ENCODE results near the gene THNSL1. TPM values are rescaled to one million over a fixed set of nuclear protein-coding genes. Genes with fewer than 3 reads are reported as not detected.

Gene THNSL1
- total and polyA plus RNA-seq, 2 donors from 2014 or later: 5.4 to 7.9 TPM

DNA sequence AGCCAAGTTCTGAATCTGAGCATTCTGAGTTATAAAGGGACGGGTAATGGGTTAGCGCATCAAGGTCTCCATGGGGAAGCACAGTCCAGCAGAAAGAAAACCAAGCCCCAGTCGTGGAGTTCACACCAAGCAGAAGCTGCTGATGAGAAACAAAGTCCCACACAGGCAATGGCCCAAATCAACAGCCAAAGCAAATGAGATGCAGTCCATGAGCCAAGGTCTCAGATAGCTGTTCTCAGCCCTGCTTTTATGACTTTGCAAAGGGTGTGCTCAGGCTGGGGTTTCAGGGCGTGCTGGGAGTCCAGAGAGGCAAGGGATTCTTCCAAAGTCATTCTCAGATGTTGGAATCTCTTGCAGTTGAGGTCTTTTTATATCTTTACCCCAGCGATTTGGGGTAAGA lies 32.0 kb downstream of the THNSL1 start:
- no peak for FAIRE-seq
- intact Hi-C loops (cut with DNase I): no loop called here
- no peaks in the 10 kb centered on the region for H3K27me3 ChIP-seq (ENCODE audit: control insufficient read depth, insufficient read depth, low read length)
- no peak for DNase-seq
- no peaks in the 10 kb centered on the region for H3K36me3 ChIP-seq (ENCODE audit: control insufficient read depth in 2 of 3, insufficient read depth in 3 of 3, low read length in 3 of 3)
- H3K9me3 ChIP-seq (ENCODE audit: control insufficient read depth in 2 of 3, insufficient read depth in 1 of 3, low read length in 3 of 3): no peaks in the 10 kb centered on the region
- no peak overlapping the region for H3K4me3 ChIP-seq (ENCODE audit: low read length in 3 of 3)
- H3K27ac ChIP-seq (ENCODE audit: low read depth in 2 of 2, low read length in 2 of 2): no peak overlapping the region
- TF ChIP-seq, protein P1, sequence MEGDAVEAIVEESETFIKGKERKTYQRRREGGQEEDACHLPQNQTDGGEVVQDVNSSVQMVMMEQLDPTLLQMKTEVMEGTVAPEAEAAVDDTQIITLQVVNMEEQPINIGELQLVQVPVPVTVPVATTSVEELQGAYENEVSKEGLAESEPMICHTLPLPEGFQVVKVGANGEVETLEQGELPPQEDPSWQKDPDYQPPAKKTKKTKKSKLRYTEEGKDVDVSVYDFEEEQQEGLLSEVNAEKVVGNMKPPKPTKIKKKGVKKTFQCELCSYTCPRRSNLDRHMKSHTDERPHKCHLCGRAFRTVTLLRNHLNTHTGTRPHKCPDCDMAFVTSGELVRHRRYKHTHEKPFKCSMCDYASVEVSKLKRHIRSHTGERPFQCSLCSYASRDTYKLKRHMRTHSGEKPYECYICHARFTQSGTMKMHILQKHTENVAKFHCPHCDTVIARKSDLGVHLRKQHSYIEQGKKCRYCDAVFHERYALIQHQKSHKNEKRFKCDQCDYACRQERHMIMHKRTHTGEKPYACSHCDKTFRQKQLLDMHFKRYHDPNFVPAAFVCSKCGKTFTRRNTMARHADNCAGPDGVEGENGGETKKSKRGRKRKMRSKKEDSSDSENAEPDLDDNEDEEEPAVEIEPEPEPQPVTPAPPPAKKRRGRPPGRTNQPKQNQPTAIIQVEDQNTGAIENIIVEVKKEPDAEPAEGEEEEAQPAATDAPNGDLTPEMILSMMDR (IDR thresholded peaks at IDR 0.05; ENCODE audit: borderline replicate concordance, extremely low read depth, insufficient read depth): no peak
- H3K9ac ChIP-seq (ENCODE audit: low read length in 3 of 3): no peak overlapping the region
- no peaks in the 10 kb centered on the region for H3K4me1 ChIP-seq (ENCODE audit: control insufficient read depth in 2 of 3, insufficient read depth in 2 of 3, low read depth in 1 of 3, low read length in 3 of 3)

DNA sequence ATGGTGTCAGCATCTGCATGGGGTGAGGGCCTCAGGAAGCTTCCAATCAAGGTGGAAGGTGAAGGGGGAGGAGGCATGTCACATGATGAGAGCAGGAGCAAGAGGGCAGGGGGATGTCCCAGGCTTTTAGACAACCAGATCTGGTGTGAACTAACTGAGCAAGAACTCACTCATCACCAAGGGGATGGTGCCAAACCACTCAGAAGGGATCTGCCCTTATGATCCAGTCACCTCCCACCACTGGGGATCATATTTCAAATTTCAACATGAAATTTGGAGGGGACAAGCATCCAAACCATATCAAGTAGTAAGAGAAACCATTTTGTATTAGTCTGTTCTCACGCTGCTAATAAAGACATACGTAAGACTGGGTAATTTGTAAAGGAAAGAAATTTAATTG lies 33.6 kb downstream of the THNSL1 start:
- FAIRE-seq: no peak
- TF ChIP-seq, protein P1 (IDR thresholded peaks at IDR 0.05; ENCODE audit: borderline replicate concordance, extremely low read depth, insufficient read depth): no peak
- intact Hi-C loops (cut with DNase I): no loop called here
- Histone ChIP-seq H3K4me1 (ENCODE audit: control insufficient read depth in 2 of 3, insufficient read depth in 2 of 3, low read depth in 1 of 3, low read length in 3 of 3) (no peaks in the 10 kb centered on the region), H3K4me3 (ENCODE audit: low read length in 3 of 3) (no peak overlapping the region), H3K27me3 (ENCODE audit: control insufficient read depth, insufficient read depth, low read length) (no peaks in the 10 kb centered on the region), H3K36me3 (ENCODE audit: control insufficient read depth in 2 of 3, insufficient read depth in 3 of 3, low read length in 3 of 3) (no peaks in the 10 kb centered on the region), H3K9me3 (ENCODE audit: control insufficient read depth in 2 of 3, insufficient read depth in 1 of 3, low read length in 3 of 3) (no peaks in the 10 kb centered on the region), H3K27ac (ENCODE audit: low read depth in 2 of 2, low read length in 2 of 2) (no peak overlapping the region), H3K9ac (ENCODE audit: low read length in 3 of 3) (no peak overlapping the region)
- no peak for DNase-seq

DNA sequence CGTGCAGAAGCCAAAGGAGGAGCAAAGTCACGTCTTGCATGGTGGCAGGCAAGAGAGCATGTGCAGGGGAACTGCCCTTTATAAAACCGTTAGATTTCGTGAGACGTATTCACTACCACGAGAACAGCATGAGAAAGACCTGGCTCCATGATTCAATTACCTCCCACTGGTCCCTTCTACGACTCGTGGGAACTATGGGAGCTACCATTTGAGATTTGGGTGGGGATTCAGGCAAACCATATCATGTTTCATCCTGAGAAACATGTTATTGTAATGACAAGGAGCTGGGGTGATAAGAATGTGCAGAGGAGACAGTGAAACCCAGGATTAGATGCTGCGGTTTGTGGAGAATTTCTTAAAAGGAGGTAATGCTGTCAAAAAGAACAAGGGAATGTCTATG lies 34.0 kb downstream of the THNSL1 start:
- Histone ChIP-seq H3K36me3 (ENCODE audit: control insufficient read depth in 2 of 3, insufficient read depth in 3 of 3, low read length in 3 of 3) (no peaks in the 10 kb centered on the region), H3K27me3 (ENCODE audit: control insufficient read depth, insufficient read depth, low read length) (no peaks in the 10 kb centered on the region), H3K9me3 (ENCODE audit: control insufficient read depth in 2 of 3, insufficient read depth in 1 of 3, low read length in 3 of 3) (no peaks in the 10 kb centered on the region), H3K4me1 (ENCODE audit: control insufficient read depth in 2 of 3, insufficient read depth in 2 of 3, low read depth in 1 of 3, low read length in 3 of 3) (no peaks in the 10 kb centered on the region), H3K27ac (ENCODE audit: low read depth in 2 of 2, low read length in 2 of 2) (no peak overlapping the region), H3K9ac (ENCODE audit: low read length in 3 of 3) (no peak overlapping the region), H3K4me3 (ENCODE audit: low read length in 3 of 3) (no peak overlapping the region)
- TF ChIP-seq, protein P1 (IDR thresholded peaks at IDR 0.05; ENCODE audit: borderline replicate concordance, extremely low read depth, insufficient read depth): no peak
- no peak for DNase-seq
- intact Hi-C loops (cut with DNase I): no loop called here
- FAIRE-seq: no peak

DNA sequence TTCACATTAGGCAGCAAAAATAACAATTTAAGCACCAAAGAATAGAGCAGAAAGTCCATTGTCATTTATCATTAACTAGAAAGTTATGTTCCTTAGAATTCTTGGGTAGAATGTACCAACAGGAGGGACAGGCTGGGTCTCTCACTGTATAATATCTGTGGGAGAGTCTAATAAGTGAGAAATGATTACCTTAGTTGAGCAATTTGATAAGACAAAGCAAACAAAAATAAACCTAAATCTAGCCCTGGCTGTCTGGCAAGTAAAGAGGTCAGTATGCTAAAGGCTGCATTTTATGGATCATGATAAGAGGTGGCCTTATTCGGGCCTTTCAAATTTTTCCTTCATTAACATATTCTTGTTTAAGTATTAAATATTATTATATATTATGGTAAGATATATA lies 35.6 kb downstream of the THNSL1 start:
- FAIRE-seq (no peak), DNase-seq (no peak)
- Histone ChIP-seq H3K27ac (ENCODE audit: low read depth in 2 of 2, low read length in 2 of 2) (no peak overlapping the region), H3K9ac (ENCODE audit: low read length in 3 of 3) (no peak overlapping the region), H3K9me3 (ENCODE audit: control insufficient read depth in 2 of 3, insufficient read depth in 1 of 3, low read length in 3 of 3) (no peaks in the 10 kb centered on the region), H3K36me3 (ENCODE audit: control insufficient read depth in 2 of 3, insufficient read depth in 3 of 3, low read length in 3 of 3) (no peaks in the 10 kb centered on the region), H3K4me3 (ENCODE audit: low read length in 3 of 3) (no peak overlapping the region), H3K4me1 (ENCODE audit: control insufficient read depth in 2 of 3, insufficient read depth in 2 of 3, low read depth in 1 of 3, low read length in 3 of 3) (no peaks in the 10 kb centered on the region), H3K27me3 (ENCODE audit: control insufficient read depth, insufficient read depth, low read length) (no peaks in the 10 kb centered on the region)
- intact Hi-C loops (cut with DNase I): no loop called here
- TF ChIP-seq, protein P1 (IDR thresholded peaks at IDR 0.05; ENCODE audit: borderline replicate concordance, extremely low read depth, insufficient read depth): no peak

All from kidney (tissue), 14 donors.